ENCODE results near the gene NUDT7. TPM values are rescaled to one million over a fixed set of nuclear protein-coding genes. Genes with fewer than 3 reads are reported as not detected.

Gene NUDT7
- total RNA-seq, 2 donors from 2014 or later: 3.8 to 5.5 TPM

- Mint-ChIP-seq H3K36me3 (ENCODE audit: low read depth) (no peaks in the 10 kb centered on the region), H3K27me3 (peaks cover 47% of the 10 kb centered on the region), H3K27ac (no peak overlapping the region), H3K4me1 (no peaks in the 10 kb centered on the region), H3K4me3 (no peak overlapping the region), H3K9me3 (peaks cover 4% of the 10 kb centered on the region)
- ATAC-seq (replicated peaks): no peak
These were observed 26.2 kb upstream of the NUDT7 start for GRCh38 chr16:77696149-77696548.

GRCh38 chr16:77700846-77701245, 21.5 kb upstream of the NUDT7 start:
- Mint-ChIP-seq H3K36me3 (ENCODE audit: low read depth) (no peaks in the 10 kb centered on the region), H3K9me3 (peaks cover 4% of the 10 kb centered on the region), H3K4me1 (no peaks in the 10 kb centered on the region), H3K27me3 (peaks cover 36% of the 10 kb centered on the region), H3K4me3 (no peak overlapping the region), H3K27ac (no peak overlapping the region)
- no peak for ATAC-seq (replicated peaks)

DNA sequence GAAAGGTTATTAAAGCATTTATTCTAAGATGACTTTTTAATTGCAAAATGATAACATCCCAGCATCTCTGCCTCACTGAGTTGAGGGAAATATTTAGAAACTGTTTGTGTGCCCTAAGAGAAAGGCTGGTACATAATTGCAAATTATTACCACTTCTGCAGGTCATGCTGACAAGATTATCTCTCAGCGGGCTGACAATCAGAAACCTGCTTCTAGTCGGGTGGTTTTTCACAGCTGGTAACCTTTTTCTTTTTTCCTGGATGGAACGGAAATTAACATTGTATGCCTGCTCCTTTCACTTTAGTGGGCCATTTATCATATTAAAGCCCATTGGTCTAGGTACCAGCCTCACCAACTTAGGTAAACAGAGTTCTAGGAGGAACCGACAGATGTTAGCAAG, 17.0 kb upstream of the NUDT7 start:
- H3K9me3 Mint-ChIP-seq: no peaks in the 10 kb centered on the region

GRCh38 chr16:77711179-77711578, 11.1 kb upstream of the NUDT7 start:
- Mint-ChIP-seq H3K36me3 (ENCODE audit: low read depth) (no peaks in the 10 kb centered on the region), H3K4me1 (no peaks in the 10 kb centered on the region), H3K27me3 (peaks cover 3% of the 10 kb centered on the region), H3K9me3 (no peaks in the 10 kb centered on the region), H3K4me3 (no peak overlapping the region), H3K27ac (no peak overlapping the region)
- ATAC-seq (replicated peaks): no peak

More for the DNA sequence above, 17.0 kb upstream of the NUDT7 start:
- H3K4me1 Mint-ChIP-seq: no peaks in the 10 kb centered on the region
- H3K4me3 Mint-ChIP-seq: no peak overlapping the region
- peaks cover 21% of the 10 kb centered on the region for H3K27me3 Mint-ChIP-seq
- ATAC-seq (replicated peaks): no peak
- H3K27ac Mint-ChIP-seq: no peak overlapping the region
- no peaks in the 10 kb centered on the region for H3K36me3 Mint-ChIP-seq (ENCODE audit: low read depth)

DNA sequence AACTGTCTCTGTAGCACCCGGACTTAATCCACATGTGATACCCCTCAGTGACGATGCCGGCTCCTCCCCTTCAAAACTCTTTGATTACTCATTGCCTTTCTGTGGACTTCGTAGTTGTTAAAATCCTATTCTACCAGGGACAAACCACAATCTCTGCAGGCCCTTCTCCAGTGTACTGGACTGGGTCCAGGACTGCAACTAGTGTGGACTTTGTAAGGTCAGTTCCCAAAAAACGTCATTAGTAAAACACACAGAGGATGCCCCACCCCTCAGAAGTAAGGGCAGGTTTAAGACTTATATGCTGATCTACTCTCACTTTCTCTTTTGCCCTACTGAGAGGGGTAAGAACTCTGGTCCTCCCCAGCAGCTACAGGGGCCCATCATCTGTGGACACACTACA, 10.5 kb upstream of the NUDT7 start:
- Mint-ChIP-seq H3K9me3 (no peaks in the 10 kb centered on the region), H3K27me3 (peaks cover 2% of the 10 kb centered on the region), H3K4me1 (no peaks in the 10 kb centered on the region), H3K36me3 (ENCODE audit: low read depth) (no peaks in the 10 kb centered on the region), H3K27ac (no peak overlapping the region), H3K4me3 (no peak overlapping the region)
- ATAC-seq (replicated peaks): no peak

- Mint-ChIP-seq H3K27ac (no peak overlapping the region), H3K27me3 (no peaks in the 10 kb centered on the region), H3K36me3 (ENCODE audit: low read depth) (no peaks in the 10 kb centered on the region), H3K9me3 (no peaks in the 10 kb centered on the region), H3K4me3 (no peak overlapping the region), H3K4me1 (no peaks in the 10 kb centered on the region)
- ATAC-seq (replicated peaks): peak; percentile 19
These were observed 7.2 kb upstream of the NUDT7 start for GRCh38 chr16:77715145-77715544.

DNA sequence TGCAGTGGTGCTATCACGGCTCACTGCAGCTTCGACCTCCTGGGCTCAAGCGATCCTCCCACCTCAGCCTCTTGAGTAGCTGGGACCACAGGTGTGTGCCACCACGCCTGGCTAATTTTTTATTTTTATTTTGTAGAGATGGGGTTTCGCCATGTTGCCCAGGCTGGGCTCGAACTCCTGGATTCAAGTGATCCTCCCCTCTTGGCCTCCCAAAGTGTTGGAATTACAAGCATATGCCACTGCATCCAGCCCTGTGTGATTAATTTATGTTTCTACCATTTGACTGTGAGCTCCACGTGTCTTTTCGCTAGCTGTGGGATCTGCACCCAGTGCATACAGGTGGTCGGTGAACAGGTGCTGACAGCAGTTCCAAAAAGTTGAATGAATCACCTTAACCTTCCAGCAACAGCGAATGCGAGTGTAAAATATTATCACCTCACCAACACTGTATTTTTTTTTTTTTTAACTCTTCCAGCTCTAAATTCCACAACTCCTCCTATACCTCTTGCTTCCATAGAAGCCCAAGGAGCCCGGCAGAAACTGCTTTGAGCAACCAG, 484 bp upstream of the NUDT7 start:
- H3K4me1 Mint-ChIP-seq: peaks cover 9% of the 10 kb centered on the region
- ATAC-seq (replicated peaks): peak; percentile 8
- peak overlapping the region; percentile 89 for H3K27ac Mint-ChIP-seq
- H3K27me3 Mint-ChIP-seq: no peaks in the 10 kb centered on the region
- no peaks in the 10 kb centered on the region for H3K9me3 Mint-ChIP-seq
- peaks cover 11% of the 10 kb centered on the region for H3K36me3 Mint-ChIP-seq (ENCODE audit: low read depth)
- peak overlapping the region; percentile 87 for H3K4me3 Mint-ChIP-seq

DNA sequence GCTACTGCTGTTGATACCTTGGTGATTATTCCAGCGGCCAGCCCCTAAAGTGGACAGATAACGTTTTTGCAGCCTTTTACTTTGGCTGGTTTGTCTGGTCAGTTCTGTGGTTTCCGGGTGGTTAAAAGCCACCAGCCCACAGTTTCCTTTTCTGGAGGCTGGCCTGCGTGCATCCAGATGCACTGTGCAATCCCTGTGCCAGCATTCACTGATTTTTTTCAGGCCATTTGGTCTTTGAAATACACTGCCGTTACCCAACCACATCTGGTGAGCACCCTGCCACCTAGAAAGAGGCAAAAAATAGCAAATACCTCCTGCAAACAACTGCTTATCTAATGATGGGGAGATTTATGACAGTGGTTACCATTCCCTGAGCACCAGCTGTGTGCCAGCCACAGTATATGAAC, 797 bp downstream of the NUDT7 start:
- Mint-ChIP-seq H3K36me3 (ENCODE audit: low read depth) (peaks cover 12% of the 10 kb centered on the region), H3K27me3 (no peaks in the 10 kb centered on the region), H3K9me3 (no peaks in the 10 kb centered on the region), H3K4me3 (peak overlapping the region; percentile 87), H3K4me1 (peaks cover 11% of the 10 kb centered on the region), H3K27ac (peak overlapping the region; percentile 89)
- no peak for ATAC-seq (replicated peaks)

DNA sequence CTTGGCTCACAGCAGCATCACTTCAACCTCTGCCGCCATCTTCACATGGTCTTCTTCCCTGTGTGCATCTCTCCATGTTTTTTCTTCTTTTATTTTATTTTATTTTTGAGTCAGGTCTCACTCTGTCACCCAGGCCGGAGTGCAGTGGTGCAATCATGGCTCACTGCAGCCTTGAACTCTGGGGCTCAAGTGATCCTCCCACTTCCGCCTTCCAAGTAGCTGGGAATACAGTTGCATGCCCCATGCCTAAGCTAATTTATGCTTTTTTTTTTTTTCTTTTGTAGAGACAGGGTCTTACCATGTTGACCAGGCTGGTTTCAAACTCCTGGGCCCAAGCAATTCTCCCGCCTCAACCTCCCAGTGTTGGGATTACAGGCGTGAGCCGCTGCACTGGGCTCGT, 1.9 kb downstream of the NUDT7 start:
- Mint-ChIP-seq H3K4me1 (peaks cover 11% of the 10 kb centered on the region), H3K36me3 (ENCODE audit: low read depth) (peaks cover 12% of the 10 kb centered on the region), H3K27ac (no peak overlapping the region), H3K9me3 (no peaks in the 10 kb centered on the region), H3K27me3 (no peaks in the 10 kb centered on the region), H3K4me3 (peak overlapping the region; percentile 87)
- ATAC-seq (replicated peaks): no peak

- Mint-ChIP-seq H3K4me3 (no peak overlapping the region), H3K4me1 (peaks cover 6% of the 10 kb centered on the region)
- ATAC-seq (replicated peaks): no peak
These were observed 7.6 kb downstream of the NUDT7 start for GRCh38 chr16:77729951-77730350.

GRCh38 chr16:77732241-77732946, 10.1 kb downstream of the NUDT7 start:
- peak; percentile 86 for ATAC-seq (replicated peaks)
- Mint-ChIP-seq H3K27me3 (no peaks in the 10 kb centered on the region), H3K4me3 (no peak overlapping the region), H3K4me1 (peaks cover 4% of the 10 kb centered on the region), H3K9me3 (peaks cover 8% of the 10 kb centered on the region), H3K27ac (no peak overlapping the region), H3K36me3 (ENCODE audit: low read depth) (peaks cover 9% of the 10 kb centered on the region)

More at GRCh38 chr16:77729951-77730350, 7.6 kb downstream of the NUDT7 start:
- peaks cover 4% of the 10 kb centered on the region for H3K9me3 Mint-ChIP-seq
- H3K36me3 Mint-ChIP-seq (ENCODE audit: low read depth): peaks cover 21% of the 10 kb centered on the region
- no peak overlapping the region for H3K27ac Mint-ChIP-seq
- no peaks in the 10 kb centered on the region for H3K27me3 Mint-ChIP-seq

DNA sequence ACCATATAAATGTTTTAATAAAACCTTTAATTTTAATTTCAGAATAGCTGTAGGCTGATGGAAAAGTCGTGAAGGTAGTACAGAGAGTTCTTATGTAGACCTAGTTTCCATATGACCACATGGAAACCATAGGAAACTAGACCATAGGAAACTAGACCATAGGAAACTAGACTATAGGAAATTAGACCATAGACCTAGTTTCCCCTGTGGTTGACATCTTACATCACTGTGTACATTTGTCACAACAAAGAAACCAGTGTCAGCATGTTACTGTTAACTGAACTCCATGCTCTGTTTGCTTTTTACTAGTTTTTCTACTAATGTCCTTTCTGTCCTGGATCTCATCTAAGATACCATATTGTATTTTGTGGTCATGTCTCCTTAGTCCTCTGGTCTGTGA, 14.6 kb downstream of the NUDT7 start:
- Mint-ChIP-seq H3K9me3 (peaks cover 8% of the 10 kb centered on the region), H3K4me1 (peaks cover 4% of the 10 kb centered on the region), H3K27me3 (no peaks in the 10 kb centered on the region), H3K36me3 (ENCODE audit: low read depth) (no peaks in the 10 kb centered on the region), H3K27ac (peak overlapping the region; percentile 61), H3K4me3 (no peak overlapping the region)
- peak; percentile 83 for ATAC-seq (replicated peaks)

- no peak overlapping the region for H3K27ac Mint-ChIP-seq
These were observed 16.6 kb downstream of the NUDT7 start for GRCh38 chr16:77738706-77739558.

GRCh38 chr16:77739559-77739892, 17.2 kb downstream of the NUDT7 start:
- no peak for ATAC-seq (replicated peaks)

More at GRCh38 chr16:77738706-77739558, 16.6 kb downstream of the NUDT7 start:
- no peak overlapping the region for H3K4me3 Mint-ChIP-seq
- no peaks in the 10 kb centered on the region for H3K36me3 Mint-ChIP-seq (ENCODE audit: low read depth)
- ATAC-seq (replicated peaks): no peak
- no peaks in the 10 kb centered on the region for H3K27me3 Mint-ChIP-seq
- peaks cover 8% of the 10 kb centered on the region for H3K9me3 Mint-ChIP-seq
- peaks cover 4% of the 10 kb centered on the region for H3K4me1 Mint-ChIP-seq

DNA sequence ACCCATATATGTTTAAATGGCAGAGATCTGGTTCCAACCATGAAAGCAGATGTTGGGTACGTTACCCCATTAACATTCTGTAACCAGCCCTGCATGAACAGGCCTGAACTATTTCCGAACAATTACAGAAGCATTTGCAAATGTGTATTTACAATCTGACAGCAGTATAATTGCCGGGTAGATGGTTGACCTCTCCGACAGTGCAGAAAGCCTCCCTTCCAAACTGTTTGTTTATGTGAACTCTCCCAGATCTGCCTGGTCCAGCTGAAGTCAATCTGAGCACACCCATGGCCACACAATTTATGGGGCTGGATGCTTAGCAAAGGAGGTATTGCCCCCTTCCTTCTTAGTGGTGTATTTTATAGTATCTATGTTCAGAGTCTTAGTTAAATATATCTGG, 21.8 kb downstream of the NUDT7 start:
- H3K27me3 Mint-ChIP-seq: peaks cover 7% of the 10 kb centered on the region
- H3K4me1 Mint-ChIP-seq: no peaks in the 10 kb centered on the region
- no peak overlapping the region for H3K27ac Mint-ChIP-seq
- H3K9me3 Mint-ChIP-seq: no peaks in the 10 kb centered on the region
- H3K36me3 Mint-ChIP-seq (ENCODE audit: low read depth): no peaks in the 10 kb centered on the region
- ATAC-seq (replicated peaks): no peak
- no peak overlapping the region for H3K4me3 Mint-ChIP-seq

More at GRCh38 chr16:77739559-77739892, 17.2 kb downstream of the NUDT7 start:
- Mint-ChIP-seq H3K27ac (no peak overlapping the region), H3K4me1 (peaks cover 4% of the 10 kb centered on the region), H3K9me3 (peaks cover 6% of the 10 kb centered on the region), H3K4me3 (no peak overlapping the region), H3K36me3 (ENCODE audit: low read depth) (no peaks in the 10 kb centered on the region), H3K27me3 (no peaks in the 10 kb centered on the region)
